GM19025 (cell line): ENCODE measurements around the gene ZDHHC18.

Experiments
- ATAC-seq: cut with Tn5 transposase; IDR thresholded peaks from one replicate; pipeline ENCODE4 v1.9.1; 2021; ENCODE audit warnings: mild to moderate bottlenecking, low read depth, moderate library complexity; ENCODE audit not compliant: unreplicated experiment

ZDHHC18 gene

GRCh38 chr1:26826261-26827105 is at the start of gene ZDHHC18:
Gene ZDHHC18 (plus strand): TSS chr1:26826688. CDS start chr1:26826805, 117 bp downstream.
- ATAC-seq = peak; percentile 79

GRCh38 chr1:26779098-26779668 is 47.3 kb upstream of the ZDHHC18 start:
- no peak for ATAC-seq

- ATAC-seq = no peak
These were observed 46.0 kb upstream of the ZDHHC18 start for GRCh38 chr1:26780344-26780957.

- ATAC-seq = no peak
These were observed 45.2 kb upstream of the ZDHHC18 start for GRCh38 chr1:26781206-26781825.

GRCh38 chr1:26782521-26783212 is 43.8 kb upstream of the ZDHHC18 start:
- ATAC-seq = no peak

- no peak for ATAC-seq
These were observed 42.9 kb upstream of the ZDHHC18 start for GRCh38 chr1:26783646-26784022.

GRCh38 chr1:26784023-26784871 is 42.2 kb upstream of the ZDHHC18 start:
- no peak for ATAC-seq

- no peak for ATAC-seq
These were observed 41.6 kb upstream of the ZDHHC18 start for GRCh38 chr1:26784886-26785285.

GRCh38 chr1:26785611-26786436 is 40.7 kb upstream of the ZDHHC18 start:
- ATAC-seq = no peak

GRCh38 chr1:26786437-26787380 is 39.8 kb upstream of the ZDHHC18 start:
- no peak for ATAC-seq

- peak; percentile 48 for ATAC-seq
These were observed 39.1 kb upstream of the ZDHHC18 start for GRCh38 chr1:26787381-26787705.

- ATAC-seq = peak; percentile 61
These were observed 38.6 kb upstream of the ZDHHC18 start, which contains the start of gene PIGV for GRCh38 chr1:26787706-26788514. Gene PIGV (plus strand): TSS chr1:26787950. CDS start chr1:26790816, 2,866 bp downstream.

GRCh38 chr1:26788515-26788785 is 38.0 kb upstream of the ZDHHC18 start:
- ATAC-seq = no peak

GRCh38 chr1:26788836-26789611 is 37.5 kb upstream of the ZDHHC18 start:
- no peak for ATAC-seq

- no peak for ATAC-seq
These were observed 36.9 kb upstream of the ZDHHC18 start for GRCh38 chr1:26789612-26789865.

GRCh38 chr1:26789931-26790330 is 36.6 kb upstream of the ZDHHC18 start:
- no peak for ATAC-seq

GRCh38 chr1:26790551-26790953 is 35.9 kb upstream of the ZDHHC18 start:
- ATAC-seq = no peak
